ENCODE measurements around the gene DNAI1.
"Not testable (repeated sequence)": the region's sequence is repeated elsewhere in the genome, so short reads cannot be mapped to it uniquely, and the experiment has no call there.

The DNAI1 gene

GRCh38 chr9:34514401-34514800, 55.8 kb downstream of the DNAI1 start:
- DNase-seq: no peak

DNA sequence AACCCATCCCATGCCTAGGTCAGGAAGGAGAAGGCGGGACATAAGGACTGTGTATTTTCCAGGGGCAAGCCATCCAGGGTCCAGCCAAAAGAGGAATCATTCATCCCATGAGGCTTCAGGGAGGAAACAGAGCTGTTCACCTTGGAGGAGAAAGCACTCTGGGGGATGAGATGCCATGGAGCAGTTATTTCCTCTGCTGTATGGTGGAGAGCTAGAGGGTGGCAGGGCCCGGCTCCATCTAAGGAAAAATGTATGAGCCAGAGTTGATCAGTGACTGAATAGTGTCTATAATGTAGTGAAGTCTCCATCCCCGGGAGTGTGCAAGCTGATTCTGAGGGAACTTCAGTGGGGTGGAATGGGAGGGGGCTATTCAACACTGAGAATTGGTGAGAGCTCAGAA, 56.2 kb downstream of the DNAI1 start:
- no peak for DNase-seq

DNA sequence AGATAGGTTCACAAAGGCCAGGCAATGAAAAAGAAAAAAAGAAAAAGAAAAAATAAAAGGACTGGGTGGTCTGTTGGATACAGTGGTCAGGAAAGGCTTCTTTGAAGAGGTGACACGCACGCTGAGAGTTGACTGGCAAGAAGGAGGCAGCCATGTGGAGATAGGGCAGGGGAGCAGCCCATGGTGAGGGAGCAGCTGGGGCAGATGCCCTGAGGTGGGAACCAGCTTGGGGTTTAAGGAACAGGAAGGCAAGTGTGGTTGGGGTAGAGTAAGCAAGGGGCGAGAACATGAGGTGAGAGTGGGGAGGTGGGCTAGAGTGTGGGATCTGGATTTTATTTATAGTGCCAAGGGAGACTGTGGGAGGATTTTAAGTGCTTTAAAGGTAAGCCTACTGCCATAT, 57.4 kb downstream of the DNAI1 start:
- DNase-seq: no peak

- no peak for DNase-seq
Observed at GRCh38 chr9:34517185-34517584, 58.6 kb downstream of the DNAI1 start.

DNA sequence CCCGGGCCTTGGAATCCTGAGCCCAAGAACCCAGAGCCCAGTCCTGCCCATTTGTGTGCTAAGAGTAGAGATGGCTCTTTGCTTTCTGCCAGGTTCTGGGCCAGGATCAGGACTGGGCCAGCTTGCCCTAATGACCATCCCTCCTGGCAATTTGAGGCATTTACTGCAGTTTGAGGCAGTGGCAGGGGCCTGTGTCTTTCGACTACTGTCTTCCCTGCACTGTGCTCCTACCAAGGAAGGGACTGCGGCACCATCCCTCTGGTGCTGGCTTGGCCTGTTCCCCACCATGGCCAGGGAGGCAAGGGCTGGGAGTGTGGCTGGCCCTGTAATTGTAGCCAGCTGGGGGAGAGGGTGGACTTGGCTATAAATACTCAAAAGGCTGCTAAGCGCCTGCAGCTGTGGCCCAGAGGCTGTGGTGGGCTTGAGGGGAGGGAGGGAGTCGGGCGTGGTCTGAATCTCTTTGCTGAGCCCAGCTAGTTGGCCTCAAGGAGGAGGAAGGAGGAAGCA, 59.6 kb downstream of the DNAI1 start:
- DNase-seq: no peak

DNA sequence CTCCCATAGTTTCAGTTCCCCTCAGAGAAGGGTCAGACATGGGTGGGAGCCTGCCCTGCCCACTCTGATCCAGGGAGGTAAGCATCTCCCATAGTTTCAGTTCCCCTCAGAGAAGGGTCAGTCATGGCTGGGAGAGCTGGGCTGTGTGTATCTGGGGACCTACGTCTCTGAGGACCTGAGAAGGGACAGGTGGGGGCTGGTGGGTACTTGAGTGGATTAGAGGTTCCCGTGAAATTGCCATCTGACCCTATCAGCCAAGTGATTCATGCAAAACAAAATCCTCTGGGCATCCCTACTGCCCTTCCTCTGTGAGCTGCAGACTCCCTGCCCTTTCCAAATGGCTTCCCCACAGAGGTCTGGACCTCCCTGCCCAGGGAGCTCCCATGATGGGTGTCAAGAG, 60.3 kb downstream of the DNAI1 start:
- no peak for DNase-seq

GRCh38 chr9:34519321-34520020, 60.9 kb downstream of the DNAI1 start:
- DNase-seq: no peak

DNA sequence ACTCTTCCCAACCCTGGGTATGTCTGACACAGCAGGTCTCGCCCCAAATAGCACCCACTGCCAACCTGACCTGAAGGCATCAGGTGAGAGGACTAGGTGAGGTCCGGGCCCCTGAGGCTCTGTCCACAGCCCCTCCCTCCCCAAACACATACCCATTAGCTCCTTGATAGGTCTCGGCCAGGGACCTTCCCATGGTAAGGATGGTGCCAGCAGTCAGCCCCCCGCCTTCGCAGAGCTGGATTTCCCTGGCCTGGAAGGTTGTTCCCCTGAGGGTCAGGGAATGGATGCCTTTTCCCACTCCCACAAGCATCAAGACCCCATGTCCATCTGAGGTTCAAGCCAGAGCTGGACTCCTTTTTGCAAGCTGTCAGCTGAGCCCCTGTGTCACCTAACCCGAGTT, 61.5 kb downstream of the DNAI1 start:
- no peak for DNase-seq

GRCh38 chr9:34520505-34521385, 62.1 kb downstream of the DNAI1 start:
- no peak for DNase-seq

DNA sequence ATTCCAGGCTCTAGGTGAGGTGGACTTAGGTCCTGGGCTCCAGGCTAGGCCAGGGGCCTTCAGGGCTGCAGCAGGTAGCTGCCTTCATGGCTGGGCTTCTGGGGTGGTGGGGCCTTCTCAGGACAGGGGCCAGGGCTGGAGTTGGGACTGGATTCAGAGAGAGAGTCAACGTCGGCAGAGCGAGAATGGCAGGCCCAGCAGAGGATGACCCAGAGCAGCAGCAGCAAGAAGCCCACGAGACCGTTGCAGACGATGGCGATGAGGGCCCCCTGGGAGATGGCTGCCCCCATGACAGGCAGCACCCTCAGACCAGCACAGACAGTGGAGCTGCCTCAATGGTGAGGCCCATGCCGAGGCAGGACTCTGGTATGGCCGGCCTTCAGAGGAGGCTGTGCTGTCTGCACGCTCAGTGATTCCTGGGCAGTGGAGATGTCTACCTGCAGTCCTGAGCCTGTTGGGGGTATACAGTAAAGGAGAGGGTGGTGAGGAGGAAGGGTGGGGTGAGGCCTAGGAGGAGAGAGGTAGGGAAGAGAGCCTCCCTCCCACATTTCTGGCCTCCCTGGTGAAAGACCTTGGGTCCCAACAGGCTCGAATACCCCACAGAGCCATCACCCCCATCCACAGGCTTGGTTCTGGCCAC, 62.9 kb downstream of the DNAI1 start:
- no peak for DNase-seq

DNA sequence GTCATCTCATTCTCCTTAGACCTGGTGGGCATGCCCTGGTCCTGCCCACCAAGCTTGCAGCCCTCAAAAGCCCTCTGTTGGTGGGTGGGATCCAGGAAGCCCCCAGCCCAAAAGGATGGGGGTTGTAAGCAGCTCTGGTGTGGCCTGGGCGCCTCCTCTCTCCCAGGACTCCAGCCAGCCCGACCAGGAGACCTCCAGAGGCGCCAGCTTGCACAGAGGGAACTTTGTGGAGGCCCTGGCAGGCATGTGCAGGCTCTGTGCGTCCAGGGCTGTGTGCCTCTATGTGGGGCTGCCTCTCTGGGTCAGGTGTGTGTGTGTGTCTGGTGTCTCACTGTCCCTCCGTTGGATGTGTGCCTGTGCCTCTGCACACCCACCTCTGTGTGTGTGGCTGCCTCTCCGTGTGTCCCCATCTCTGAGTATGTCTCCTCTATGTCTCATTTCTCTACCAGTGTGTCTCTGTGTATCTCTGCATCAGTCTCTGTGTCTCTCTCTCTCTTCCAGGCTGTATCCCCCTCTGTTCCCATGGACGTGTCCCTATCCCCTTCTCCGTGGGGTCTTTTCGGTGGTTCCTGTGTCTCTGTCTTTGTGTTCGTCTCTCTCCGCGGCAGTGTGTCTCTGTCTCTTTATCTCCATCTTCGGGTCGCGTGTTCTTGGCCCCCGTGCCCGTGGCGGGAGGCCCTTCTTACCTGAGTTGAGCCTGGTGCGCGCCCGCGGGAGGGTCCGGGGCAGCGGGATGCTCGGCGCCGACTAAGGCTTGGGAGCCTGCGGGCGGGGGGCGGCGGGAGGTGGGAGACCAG, 63.7 kb downstream of the DNAI1 start:
- DNase-seq: no peak

- DNase-seq: peak; percentile 57
Observed at GRCh38 chr9:34522971-34523797, 64.6 kb downstream of the DNAI1 start, which contains the start of gene ENHO. Gene ENHO (minus strand): TSS chr9:34522990. CDS start chr9:34521695, 1,295 bp downstream.

DNA sequence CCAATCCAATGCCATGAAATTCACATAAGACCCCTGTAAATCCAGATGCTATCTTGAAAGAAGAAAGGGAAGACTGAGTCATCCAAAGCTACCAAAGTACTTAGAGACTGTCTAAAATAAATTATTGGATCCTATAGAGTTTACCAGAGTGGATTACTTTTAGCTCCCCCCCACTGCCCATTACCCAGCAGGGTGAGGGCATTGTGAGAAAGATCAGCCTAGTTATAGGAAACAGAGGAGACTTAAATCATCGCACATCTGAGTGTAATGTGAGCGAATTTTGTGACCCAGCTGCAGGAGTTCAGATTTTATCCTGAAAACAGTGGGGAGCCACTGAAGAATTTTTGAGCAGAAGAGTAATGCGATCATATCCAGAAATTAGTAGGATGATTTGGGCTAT, 65.7 kb downstream of the DNAI1 start:
- DNase-seq: no peak

GRCh38 chr9:34526026-34526425, 67.4 kb downstream of the DNAI1 start:
- DNase-seq: no peak

- not testable (repeated sequence) for DNase-seq
Observed at GRCh38 chr9:34532041-34532440, 73.4 kb downstream of the DNAI1 start.

- no peak for DNase-seq
Observed at GRCh38 chr9:34536685-34537084, 78.1 kb downstream of the DNAI1 start.

DNA sequence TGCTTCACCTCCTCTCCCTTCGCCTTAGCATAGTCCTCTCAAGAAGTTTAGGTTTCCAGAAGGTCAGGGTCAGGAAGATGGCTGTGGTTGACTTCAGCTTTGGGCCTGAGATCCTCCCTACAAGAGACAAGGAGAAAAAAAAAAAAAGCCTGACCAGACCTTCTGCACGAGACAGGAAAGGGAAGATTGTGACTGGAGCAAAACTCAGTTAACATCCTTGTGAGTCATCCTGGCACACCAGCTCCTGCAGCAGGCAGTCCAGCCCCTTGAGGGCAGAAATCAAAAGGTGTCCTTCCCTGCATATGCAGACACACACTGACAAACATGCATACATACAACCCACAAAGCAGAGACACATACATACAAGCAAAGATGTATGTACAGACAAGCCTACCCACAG, 82.2 kb downstream of the DNAI1 start:
- DNase-seq: no peak

DNA sequence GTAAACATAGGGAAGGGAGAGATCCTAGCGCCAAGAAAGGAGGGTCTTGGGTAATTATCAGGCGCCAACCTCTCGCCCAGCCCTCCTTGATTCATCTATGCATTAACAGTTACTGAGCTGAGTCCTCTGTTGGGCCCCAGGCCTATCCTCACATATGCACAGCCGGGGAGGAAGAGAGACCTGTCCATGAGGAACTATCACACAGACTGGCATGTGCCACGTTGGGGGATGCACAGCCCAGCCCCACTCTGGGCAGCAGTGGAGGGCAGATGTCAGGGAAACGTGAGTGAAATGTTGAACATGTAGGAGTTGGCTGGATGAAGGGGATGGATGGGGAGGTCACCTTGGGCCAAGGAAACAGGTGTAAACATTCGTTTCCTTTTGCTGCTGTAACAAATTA, 82.9 kb downstream of the DNAI1 start:
- no peak for DNase-seq

GRCh38 chr9:34544035-34544434, 85.4 kb downstream of the DNAI1 start:
- no peak for DNase-seq

GRCh38 chr9:34545497-34545896, 86.9 kb downstream of the DNAI1 start:
- no peak for DNase-seq

- no peak for DNase-seq
Observed at GRCh38 chr9:34546102-34546833, 87.7 kb downstream of the DNAI1 start.
